ENCODE measurements around the gene FCER1G. TPM values are rescaled to one million over a fixed set of nuclear protein-coding genes. Genes with fewer than 3 reads are reported as not detected.

Gene FCER1G
- total RNA-seq, 1 experiment from 2014 or later = 0.77 TPM

DNA sequence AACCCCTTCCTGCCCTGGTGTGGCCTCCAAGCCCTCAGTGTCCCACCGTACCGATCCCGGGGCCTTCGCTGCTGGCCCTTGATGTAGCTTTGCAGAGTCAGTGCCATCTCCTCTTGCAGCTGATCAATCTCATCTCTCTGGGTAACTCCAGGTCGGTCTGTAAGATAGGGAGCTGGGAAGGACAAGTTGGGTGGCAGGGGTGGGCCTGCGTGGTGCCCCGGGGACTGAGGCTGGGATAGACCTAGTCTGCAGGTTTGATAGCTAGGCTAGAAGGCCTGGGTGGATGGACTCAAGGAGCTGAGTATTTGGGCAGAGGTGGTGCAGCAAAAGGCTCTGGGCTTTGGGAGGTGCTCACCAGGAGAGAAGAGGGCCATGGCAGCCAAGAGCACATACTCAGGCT, 15.7 kb downstream of the FCER1G start:
- intact Hi-C loops (cut with micrococcal nuclease; ENCODE audit: unreplicated experiment) (no loop called here), in situ Hi-C loops (cut with HindIII; ENCODE audit: low pct_unique_long_range_greater_than_20kb, low sequenced_read_pairs) (no loop called here)
- H3K4me3 ChIP-seq (ENCODE audit: low read depth in 2 of 2, low read length in 2 of 2) = no peak overlapping the region
- ChIA-PET CTCF (no interaction called here), POLR2A (no interaction called here)
- H3K4me1 ChIP-seq (ENCODE audit: control insufficient read depth, insufficient read depth, low read length) = peaks cover 14% of the 10 kb centered on the region
- H3K9me3 ChIP-seq (ENCODE audit: control insufficient read depth, insufficient read depth, low read depth, low read length) = no peaks in the 10 kb centered on the region
- peaks cover 2% of the 10 kb centered on the region; the same call in 1 of the 2 replicates for H3K36me3 ChIP-seq (ENCODE audit: control insufficient read depth, insufficient read depth, low read length)
- no peaks in the 10 kb centered on the region for H3K27me3 ChIP-seq (ENCODE audit: control insufficient read depth, insufficient read depth, low read length)
- H3K27ac ChIP-seq (ENCODE audit: low read length) = no peak overlapping the region
- TF ChIP-seq, protein P1, sequence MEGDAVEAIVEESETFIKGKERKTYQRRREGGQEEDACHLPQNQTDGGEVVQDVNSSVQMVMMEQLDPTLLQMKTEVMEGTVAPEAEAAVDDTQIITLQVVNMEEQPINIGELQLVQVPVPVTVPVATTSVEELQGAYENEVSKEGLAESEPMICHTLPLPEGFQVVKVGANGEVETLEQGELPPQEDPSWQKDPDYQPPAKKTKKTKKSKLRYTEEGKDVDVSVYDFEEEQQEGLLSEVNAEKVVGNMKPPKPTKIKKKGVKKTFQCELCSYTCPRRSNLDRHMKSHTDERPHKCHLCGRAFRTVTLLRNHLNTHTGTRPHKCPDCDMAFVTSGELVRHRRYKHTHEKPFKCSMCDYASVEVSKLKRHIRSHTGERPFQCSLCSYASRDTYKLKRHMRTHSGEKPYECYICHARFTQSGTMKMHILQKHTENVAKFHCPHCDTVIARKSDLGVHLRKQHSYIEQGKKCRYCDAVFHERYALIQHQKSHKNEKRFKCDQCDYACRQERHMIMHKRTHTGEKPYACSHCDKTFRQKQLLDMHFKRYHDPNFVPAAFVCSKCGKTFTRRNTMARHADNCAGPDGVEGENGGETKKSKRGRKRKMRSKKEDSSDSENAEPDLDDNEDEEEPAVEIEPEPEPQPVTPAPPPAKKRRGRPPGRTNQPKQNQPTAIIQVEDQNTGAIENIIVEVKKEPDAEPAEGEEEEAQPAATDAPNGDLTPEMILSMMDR (IDR thresholded peaks at IDR 0.05) = no peak
- TF ChIP-seq POLR2AphosphoS5 (IDR thresholded peaks at IDR 0.05; ENCODE audit: low read depth, low read length) (no peak), TCF7L2 (IDR thresholded peaks at IDR 0.05; ENCODE audit: low read depth, low read length) (no peak), SIN3A (IDR thresholded peaks at IDR 0.05; ENCODE audit: borderline replicate concordance, insufficient read depth, low read depth, low read length) (no peak)
- TF ChIP-seq, protein P2, sequence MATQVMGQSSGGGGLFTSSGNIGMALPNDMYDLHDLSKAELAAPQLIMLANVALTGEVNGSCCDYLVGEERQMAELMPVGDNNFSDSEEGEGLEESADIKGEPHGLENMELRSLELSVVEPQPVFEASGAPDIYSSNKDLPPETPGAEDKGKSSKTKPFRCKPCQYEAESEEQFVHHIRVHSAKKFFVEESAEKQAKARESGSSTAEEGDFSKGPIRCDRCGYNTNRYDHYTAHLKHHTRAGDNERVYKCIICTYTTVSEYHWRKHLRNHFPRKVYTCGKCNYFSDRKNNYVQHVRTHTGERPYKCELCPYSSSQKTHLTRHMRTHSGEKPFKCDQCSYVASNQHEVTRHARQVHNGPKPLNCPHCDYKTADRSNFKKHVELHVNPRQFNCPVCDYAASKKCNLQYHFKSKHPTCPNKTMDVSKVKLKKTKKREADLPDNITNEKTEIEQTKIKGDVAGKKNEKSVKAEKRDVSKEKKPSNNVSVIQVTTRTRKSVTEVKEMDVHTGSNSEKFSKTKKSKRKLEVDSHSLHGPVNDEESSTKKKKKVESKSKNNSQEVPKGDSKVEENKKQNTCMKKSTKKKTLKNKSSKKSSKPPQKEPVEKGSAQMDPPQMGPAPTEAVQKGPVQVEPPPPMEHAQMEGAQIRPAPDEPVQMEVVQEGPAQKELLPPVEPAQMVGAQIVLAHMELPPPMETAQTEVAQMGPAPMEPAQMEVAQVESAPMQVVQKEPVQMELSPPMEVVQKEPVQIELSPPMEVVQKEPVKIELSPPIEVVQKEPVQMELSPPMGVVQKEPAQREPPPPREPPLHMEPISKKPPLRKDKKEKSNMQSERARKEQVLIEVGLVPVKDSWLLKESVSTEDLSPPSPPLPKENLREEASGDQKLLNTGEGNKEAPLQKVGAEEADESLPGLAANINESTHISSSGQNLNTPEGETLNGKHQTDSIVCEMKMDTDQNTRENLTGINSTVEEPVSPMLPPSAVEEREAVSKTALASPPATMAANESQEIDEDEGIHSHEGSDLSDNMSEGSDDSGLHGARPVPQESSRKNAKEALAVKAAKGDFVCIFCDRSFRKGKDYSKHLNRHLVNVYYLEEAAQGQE (IDR thresholded peaks at IDR 0.05; ENCODE audit: insufficient read depth in 1 of 2, low read depth in 2 of 2, low read length in 1 of 2) = no peak
- DNase-seq (ENCODE audit: low read depth, low spot score) (no peak), ATAC-seq (no peak)
- no TSS peak for BruUV-seq (replicated peaks)

DNA sequence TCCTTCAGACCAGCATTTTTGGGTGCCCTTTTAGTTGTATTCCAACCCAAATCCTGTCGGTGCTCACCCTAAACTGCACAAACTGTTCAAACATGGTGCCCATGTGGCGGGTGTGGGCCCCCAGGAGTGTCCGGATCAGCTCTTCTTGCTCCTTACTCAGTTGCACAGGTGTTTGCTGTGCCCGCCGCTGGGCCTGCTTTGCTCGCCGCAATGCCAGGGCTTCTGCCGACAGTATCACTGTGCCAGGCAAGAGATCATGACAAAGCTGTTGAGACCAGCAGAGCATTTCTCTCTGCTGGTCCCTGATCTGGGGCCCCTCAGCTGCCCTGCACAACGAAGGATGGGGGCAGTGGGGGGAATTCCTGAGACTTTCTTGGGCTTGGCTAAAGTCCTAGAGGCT, 18.0 kb downstream of the FCER1G start:
- in situ Hi-C loops (cut with HindIII; ENCODE audit: low pct_unique_long_range_greater_than_20kb, low sequenced_read_pairs) = no loop called here
- TF ChIP-seq, protein P2 (IDR thresholded peaks at IDR 0.05; ENCODE audit: insufficient read depth in 1 of 2, low read depth in 2 of 2, low read length in 1 of 2) = no peak

More for the DNA sequence above, 18.0 kb downstream of the FCER1G start:
- no peak overlapping the region for H3K4me3 ChIP-seq (ENCODE audit: low read depth in 2 of 2, low read length in 2 of 2)
- no peaks in the 10 kb centered on the region for H3K27me3 ChIP-seq (ENCODE audit: control insufficient read depth, insufficient read depth, low read length)
- intact Hi-C loops (cut with micrococcal nuclease; ENCODE audit: unreplicated experiment) = no loop called here
- no peaks in the 10 kb centered on the region for H3K9me3 ChIP-seq (ENCODE audit: control insufficient read depth, insufficient read depth, low read depth, low read length)
- BruUV-seq (replicated peaks) = no TSS peak
- ChIA-PET POLR2A (no interaction called here), CTCF (no interaction called here)
- no peaks in the 10 kb centered on the region for H3K4me1 ChIP-seq (ENCODE audit: control insufficient read depth, insufficient read depth, low read length)
- no peaks in the 10 kb centered on the region for H3K36me3 ChIP-seq (ENCODE audit: control insufficient read depth, insufficient read depth, low read length)
- DNase-seq (ENCODE audit: low read depth, low spot score) (no peak), ATAC-seq (no peak)
- no peak overlapping the region for H3K27ac ChIP-seq (ENCODE audit: low read length)
